IPS-NIHi7 (cell line): ENCODE results near the gene GARS1.
"Not testable (repeated sequence)": the region's sequence is repeated elsewhere in the genome, so short reads cannot be mapped to it uniquely, and the experiment has no call there.

Experiments
- DNase-seq: peaks from one replicate; pipeline ENCODE4 v3.0.0; 2012; ENCODE audit warnings: mixed read lengths; ENCODE audit errors: extremely low spot score

Gene GARS1

GRCh38 chr7:30625283-30625682 lies 30.6 kb downstream of the GARS1 start:
- no peak for DNase-seq

DNA sequence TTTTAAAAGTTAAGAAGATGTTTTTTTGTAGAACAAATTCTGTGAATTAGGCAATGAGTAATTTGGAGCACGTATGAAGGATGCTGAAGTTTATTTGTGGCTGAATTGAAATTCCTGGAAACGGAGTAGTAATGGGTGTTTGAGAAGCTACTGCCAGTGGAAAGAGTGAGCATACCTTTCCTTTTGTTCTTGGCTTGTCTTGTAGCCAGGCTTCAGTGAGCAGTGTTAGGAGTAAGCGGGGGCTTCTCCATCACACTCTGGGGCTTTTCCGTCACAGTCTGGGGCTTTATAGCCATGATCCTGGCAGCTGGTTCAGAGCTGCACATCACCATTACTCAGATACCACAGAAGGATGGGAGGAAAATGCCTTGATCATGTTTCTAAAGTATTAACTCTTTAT lies 32.3 kb downstream of the GARS1 start:
- no peak for DNase-seq

DNA sequence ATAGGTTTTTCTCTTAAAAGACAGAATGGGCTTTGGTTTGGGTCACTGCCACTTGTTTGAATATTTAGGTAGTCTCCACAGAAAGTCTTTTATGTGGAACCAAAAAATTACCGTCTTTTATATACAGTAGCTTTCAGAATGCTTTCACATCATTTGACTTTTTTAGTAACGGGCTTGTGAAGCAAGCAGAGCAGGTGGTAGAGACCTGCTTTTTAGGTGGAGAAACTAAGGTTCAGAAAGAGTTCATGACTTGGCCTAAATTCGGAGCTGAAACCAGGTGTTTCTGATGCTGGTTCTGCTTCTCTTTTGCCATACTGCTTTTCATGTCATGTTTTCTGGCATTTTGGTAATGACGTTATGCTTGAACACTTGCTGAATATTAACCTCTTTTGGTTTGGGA lies 36.3 kb downstream of the GARS1 start:
- DNase-seq, result no peak

- no peak for DNase-seq
Measured at GRCh38 chr7:30633223-30633622, 38.5 kb downstream of the GARS1 start.

DNA sequence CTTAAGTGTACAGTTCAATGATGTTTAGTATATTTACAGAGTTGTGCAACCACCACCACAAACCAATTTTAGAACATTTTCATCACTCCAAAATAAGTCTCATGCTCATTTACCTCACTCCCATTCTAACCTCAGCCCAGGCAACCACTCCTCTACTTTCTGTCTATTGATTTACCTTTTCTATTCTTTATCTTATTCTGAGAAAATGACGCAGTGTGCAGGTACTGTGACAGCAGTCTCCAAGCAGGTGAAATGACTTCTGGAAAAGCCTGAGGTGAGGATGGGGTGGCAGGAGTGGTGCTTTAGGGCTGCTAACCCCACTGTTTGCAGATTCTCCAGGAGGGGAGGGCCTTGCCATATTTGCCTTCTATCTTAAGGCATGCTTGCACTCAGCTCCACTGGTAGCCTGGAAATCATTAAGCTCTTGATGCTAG lies 39.5 kb downstream of the GARS1 start:
- no peak for DNase-seq

DNA sequence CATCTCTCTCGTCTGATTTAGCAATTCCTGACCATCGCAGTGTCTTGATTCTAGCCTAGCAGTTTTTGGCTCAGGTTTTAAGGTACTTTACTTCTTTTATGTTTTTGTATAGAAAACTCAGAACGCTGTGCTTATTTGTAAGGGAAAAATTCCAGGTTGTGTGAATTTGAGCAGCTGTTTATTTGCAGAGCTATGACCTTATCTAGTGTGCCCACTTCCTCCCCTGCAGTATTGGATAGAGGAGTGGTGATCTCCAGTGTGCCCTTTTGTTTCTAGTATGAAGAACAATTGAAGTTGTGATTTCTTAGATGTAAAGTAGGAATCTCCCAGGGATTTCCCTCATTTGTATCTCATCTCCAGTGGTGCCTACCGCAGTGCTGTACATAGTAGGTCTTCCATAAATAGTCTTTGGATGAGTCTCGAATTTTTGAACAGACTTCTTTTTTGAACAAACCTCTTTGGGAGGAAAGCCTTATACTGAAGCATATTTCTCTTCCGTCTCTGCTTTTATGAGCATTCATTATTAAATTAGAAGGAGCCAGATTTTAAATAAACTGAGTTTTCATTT lies 40.0 kb downstream of the GARS1 start:
- DNase-seq, result no peak

DNA sequence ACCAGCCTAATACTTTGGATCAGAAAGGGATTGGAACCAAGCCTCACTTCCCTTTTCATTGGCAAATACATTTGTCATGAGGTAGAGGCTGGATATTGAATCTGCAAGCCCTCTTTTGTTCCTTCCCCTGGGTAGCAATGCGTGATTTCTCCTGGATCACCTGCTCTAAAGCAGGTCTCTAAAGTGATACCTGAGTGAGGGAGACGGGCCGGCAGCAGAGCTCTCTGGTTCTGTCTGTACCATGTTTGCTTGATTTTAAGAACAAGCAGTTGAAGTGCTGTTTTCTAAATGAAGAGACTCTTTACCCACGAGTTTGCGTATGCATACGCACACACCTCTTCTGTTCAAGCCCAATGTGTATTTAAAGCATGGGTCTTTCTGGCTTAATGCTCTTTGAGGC lies 41.1 kb downstream of the GARS1 start:
- DNase-seq, result no peak

GRCh38 chr7:30642322-30642721 lies 47.6 kb downstream of the GARS1 start:
- DNase-seq, result not testable (repeated sequence)

- no peak for DNase-seq
Measured at GRCh38 chr7:30642789-30643188, 48.1 kb downstream of the GARS1 start.

DNA sequence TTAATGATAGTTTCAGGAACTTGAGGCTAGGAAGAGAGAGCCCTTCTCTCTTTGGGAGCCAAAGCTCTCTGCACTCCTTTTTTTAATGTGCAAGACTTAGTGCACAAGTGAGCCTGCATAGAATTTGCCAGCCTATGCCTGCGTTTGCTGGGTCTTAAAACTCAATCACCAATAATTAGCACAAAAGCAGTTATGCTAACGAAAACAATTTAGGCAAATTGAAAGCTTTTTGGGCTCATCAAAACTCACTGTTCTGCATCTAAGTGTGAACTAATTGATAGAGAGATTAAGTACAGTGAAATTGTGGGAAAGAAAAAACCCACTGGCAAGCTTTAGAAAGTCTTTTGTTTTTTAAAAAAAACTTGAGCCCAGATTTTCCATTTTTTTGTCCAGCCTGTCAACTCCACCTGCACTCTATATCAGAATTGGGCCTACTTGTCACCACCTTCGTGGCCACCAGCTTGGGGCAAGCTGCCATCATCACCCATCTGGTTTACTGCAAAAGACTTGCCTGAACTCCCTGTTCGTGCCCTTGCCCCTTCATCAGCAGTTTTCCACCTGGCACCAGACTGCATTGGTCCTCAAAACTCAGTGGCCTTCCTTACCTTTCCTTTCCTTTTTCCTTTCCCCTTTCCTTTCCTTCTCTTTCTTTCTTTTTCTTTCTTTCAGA lies 49.7 kb downstream of the GARS1 start:
- DNase-seq, result no peak

DNA sequence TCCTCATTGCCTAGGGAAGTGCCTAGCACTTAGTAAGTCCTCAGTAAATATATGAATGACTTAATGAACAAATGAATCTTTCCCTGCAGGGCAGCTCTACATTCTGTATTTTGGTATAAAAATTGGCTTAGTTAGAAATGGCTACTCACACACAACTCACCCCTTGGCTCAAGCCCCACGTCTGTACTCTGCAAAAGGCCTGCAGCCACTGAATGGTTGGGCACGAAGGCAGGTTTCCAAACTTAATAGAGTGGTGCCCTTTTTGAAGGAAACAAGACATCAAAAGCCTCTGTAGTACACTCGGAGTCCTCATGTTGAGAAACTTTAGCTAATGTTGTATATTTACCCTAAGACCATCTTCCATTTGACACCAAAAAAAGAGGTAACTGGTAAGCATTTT lies 51.0 kb downstream of the GARS1 start:
- DNase-seq, result no peak

DNA sequence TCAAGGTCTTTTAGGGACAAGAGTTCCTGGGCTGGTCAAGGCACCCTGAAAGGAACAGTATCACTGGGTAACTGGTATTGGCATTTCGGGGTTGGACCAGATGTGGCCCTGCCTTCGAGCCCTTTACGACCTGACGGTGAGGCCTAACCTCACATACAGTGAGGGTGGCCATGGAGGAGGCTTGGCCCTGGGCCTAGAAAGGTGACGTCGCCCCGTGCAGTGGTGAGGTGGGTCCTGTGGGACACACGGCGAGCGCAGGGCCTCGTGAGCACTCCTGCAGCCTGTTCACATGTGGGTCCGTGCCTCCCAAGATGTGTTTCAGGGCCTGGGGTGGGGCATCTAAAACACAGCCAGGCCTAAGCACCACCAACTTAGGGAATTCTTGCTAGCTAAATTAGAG lies 51.5 kb downstream of the GARS1 start:
- DNase-seq, result no peak

DNA sequence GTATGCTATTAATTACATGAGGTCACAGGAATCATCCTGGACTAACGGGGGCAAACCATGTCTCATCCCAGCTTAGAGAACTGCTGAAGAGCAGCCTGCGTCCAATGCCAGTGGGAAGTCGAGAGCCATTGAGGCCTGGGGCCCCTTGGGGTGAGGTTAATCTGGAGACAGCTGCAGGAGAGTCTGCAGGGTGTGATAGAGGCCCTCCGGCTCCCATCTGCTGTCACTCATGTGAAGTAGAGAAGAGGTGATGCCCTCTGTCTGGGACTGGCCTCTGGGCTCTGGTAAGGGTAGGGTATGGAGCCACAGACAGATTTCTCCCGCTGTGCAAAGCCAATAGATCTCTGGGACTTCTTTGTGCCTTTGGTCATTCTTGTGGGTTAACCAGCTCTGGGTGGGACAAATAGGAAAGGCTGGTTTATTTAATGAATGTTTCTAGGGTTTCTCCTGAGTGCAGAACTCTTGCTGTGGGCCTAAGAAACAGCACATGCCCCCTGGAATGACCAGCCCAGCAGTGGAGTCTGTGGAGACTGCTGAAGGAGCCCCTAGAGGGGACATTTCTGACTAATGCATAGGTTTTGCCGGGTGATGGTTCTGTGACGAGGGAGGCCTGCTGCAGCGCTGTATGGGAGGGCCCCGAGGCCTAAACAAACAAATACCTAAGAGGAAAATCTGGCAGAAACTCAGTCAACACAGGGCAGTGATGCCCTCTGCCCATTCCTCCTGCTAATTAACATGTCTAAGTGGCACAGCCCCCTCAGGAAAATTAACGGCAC lies 53.1 kb downstream of the GARS1 start:
- DNase-seq, result peak; percentile 10

- DNase-seq, result no peak
Measured at GRCh38 chr7:30648744-30649540, 54.3 kb downstream of the GARS1 start.

DNA sequence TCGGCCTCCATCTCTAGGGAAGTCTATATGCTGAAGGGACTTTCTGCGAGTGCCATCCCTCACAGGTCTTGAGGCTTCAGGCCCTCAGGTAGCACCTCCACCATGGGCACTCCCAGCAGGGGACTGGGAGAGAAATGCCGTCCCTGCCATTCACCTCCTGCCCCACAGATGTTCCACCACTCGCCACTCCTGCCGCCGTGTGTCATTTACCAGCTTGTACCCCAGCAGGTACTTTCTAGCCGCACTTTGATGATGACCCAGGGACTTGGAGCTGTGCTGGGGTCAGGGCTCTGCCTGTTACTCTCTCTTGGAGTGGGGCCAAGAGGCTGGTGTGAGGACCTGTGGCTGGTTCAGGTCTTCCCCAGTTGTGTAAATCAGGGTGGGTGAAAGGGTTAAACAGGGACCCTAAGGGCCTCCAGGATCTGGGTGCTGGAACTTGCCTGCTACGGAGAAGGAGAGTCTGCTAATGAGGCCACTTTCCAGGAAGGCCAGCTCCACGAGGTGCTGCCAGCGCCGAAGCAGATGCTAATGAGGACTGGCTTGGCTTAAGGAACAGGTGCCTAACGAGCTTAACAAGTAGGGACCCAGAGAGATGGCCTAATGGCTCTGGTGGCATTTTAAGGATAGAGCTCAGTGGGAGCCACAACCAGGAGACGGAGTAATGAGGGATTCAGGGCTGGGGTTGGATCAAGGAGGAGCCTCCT lies 55.2 kb downstream of the GARS1 start:
- DNase-seq, result no peak

GRCh38 chr7:30650421-30650808 lies 55.7 kb downstream of the GARS1 start:
- DNase-seq, result no peak

DNA sequence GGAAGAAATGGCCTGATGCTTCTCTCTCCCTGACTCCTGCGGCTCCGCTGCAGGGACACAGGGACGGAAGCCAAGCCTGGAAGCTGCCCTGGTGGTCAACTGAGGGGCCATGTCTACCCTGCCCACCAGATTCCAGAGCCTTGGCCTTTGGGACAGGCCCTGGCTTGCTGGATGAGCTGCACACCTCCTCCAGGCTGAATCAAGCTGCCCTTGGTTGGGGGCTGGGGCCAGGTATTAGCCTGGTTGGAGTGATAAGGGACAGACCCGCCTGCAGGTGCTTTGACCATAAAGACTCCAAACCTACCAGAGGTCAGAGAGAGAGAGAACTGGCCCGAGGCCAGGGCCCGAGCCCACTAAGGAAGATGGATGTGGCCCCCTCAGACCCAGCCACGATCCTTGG lies 57.5 kb downstream of the GARS1 start:
- DNase-seq, result no peak

GRCh38 chr7:30652698-30653641 lies 58.3 kb downstream of the GARS1 start:
- no peak for DNase-seq

- no peak for DNase-seq
Measured at GRCh38 chr7:30654296-30655090, 59.8 kb downstream of the GARS1 start.
